NCI-H187 treated with DMSO at 0.1 percent for 48 hours (cell line): Measurements from ENCODE around the gene MTRFR.
"Not testable (repeated sequence)": the region's sequence is repeated elsewhere in the genome, so short reads cannot be mapped to it uniquely, and the experiment has no call there.

ENCODE experiments used
- DNase-seq: peaks from one replicate; lab custom pipeline; 2025; lab: John Stamatoyannopoulos, UW

MTRFR gene

DNA sequence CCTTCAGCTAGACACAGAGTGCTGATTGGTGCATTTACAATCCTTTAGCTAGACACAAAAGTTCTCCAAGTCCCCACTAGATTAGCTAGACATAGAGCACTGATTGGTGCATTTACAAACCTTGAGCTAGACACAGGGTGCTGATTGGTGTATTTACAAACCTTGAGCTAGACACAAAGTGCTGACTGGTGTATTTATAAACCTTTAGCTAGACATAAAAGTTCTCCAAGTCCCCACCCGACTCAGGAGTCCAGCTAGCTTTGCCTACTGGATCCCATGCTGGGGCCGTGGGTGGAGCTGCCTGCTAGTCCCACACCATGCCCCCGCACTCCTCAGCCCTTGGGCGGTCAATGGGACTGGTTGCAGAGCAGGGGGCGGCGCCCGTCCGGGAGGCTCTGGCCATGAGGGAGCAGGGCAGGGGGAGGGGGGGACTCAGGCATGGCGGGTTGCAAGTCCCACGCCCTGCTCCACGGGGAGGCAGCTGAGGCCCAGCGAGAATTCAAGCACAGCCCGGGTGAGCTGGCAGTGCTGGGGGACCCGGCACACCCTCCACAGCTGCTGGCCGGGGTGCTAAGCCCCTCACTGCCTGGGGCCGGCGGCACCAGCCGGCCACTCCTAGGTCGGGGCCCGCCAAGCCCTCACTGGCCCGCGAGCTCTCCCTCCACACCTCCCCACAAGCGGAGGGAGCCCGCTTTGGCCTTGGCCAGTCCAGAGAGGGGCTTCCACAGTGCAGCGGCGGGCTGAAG lies 15.9 kb downstream of the MTRFR start:
- not testable (repeated sequence) for DNase-seq

DNA sequence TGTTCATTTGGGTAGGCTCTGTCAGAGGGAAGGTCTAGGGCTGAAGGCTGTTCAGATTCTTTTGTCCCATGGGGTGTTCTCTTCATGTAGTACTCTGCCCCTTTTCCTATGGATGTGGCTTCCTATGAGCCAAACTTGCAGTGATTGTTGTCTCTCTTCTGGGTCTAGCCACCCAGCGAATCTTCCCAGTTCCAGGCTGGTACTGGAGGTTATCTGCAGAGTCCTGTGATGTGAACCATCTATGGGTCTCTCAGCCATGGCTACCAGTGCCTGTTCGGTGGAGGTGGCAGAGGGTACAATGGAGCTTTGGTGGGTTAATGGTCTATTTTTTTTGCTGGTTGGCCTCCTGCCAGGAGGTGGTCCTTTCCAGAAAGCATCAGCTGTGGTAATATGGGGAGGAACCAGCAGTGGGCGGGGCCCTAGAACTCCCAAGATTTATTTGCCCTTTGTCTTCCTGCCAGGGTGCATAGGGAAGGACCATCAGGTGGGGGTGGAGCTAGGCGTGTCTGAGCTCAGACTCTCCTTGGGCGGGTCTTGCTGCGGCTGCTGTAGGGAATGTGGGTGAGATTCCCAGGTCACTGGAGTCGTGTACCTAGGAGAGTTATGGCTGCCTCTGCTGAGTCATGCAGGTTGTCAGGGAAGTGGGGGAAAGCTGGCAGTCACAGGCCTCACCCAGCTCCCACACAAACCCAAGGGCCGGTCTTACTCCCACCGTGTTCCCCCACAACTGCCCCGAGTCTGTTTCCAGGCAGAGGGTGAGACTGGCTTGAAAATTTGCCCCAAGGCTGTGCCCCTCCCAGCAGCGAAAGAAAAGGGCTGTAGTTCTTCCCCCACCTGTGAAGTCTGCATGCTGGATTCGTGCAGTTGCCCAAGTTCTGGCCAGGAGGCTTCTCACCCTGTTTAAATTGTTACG lies 17.5 kb downstream of the MTRFR start:
- DNase-seq: peak; percentile 53

DNA sequence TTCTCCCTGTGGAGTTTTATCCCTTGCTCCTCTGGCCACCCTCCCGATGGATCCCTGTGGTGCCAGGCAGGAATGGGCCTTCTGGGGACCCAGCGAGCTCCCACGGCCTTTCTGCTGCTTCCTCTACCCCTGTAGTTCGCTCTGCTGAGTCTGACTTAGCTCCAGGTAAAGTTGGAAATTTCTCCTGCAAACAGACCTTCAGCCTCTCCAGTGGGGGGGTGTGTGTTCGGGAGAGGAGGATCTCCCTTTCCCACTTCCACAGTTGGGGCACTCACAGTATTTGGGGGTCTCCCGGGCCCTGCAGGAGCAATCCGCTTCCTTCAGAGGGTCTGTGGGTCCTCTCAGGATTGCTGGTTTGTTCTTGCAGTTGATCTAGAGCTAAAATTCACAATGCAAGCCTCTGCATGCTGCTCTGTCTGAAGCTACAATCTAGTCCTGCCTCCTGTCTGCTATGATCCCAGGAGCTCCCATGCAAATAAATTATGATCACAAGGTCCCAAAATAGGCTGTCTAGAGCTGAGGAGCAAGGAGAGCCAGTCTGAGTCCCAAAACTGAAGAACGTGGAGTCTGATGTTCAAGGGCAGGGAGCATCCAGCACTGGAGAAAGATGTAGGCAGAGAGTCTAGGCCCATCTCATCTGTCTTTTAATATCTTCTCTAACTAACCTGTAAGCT lies 18.3 kb downstream of the MTRFR start:
- no peak for DNase-seq

DNA sequence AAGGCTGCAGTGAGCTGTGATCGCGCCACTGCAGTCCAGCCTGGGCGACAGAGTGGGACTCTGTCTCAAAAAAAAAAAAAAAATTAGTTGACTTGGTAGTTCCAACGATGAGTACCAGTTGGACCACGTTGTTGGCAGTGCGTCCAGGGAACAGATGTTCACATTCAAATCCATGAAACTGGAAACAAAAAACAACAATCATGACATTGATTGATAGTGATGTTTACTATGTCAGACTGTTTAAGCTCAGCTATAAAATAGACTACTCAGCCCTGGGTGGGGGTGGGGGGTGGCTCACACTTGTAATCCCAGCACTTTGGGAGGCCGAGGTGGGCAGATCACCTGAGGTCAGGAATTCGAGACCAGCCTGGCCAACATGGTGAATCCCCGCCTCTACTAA lies 19.1 kb downstream of the MTRFR start:
- not testable (repeated sequence) for DNase-seq

DNA sequence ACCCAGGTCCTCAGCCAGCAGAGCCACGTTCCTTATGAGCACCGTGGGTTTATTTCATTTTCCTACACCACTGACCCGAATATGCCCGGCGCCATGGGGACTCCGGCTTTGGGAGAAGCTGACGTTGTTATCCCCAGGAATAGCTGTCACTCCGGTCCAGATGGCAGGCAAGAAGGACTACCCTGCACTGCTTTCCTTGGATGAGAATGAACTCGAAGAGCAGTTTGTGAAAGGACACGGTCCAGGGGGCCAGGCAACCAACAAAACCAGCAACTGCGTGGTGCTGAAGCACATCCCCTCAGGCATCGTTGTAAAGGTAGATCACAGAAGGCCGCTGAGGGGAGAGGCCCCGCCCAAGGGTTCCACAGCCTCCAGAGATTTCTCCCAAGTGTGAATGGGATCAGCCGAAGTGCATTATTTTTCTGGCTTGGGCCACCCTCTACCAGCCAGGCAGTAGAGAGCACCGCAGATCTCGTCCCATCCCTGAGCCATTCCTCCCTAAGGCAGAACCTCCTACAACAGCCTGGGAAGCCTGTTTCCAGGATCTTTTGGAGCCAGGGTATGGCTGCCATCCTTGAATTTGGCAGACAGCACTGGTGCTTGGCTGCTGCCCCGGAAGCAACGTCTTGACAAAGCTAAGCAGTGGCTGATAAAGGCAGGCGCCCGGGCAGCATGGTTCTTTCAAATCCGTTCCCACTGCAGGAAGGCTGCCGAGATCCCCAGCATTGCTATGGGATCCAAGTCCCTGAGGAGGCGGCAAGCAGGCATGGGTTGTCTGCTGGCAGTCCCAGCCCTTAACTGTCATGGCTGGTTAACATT lies 20.6 kb downstream of the MTRFR start:
- DNase-seq: no peak

DNA sequence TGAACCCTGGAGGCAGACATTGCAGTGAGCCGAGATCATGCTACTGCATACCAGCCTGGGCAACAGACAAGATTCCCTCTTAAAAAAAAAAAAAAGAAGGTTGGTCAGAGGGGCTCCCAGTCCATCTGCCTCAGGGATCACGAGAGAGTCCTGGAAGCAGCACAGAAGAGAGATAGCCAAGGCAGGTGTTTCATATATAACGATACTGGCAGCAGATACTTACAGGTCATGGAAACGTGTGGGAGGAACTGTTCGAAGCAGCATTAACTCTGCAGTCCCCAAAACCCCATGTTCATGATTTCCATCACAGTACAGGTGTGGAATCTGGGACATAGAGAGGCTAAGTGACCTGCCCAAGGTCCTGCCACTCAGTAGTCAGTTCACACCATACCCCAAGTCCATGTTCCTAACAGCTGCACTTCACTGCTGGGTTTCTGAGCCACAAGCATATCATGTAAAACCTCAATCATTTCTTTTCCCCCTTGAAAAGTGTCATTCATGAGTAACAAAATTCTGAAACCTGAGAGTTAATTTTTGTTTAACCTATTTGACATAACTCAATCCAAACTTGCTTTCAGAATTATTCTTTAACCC lies 21.7 kb downstream of the MTRFR start:
- DNase-seq: no peak

DNA sequence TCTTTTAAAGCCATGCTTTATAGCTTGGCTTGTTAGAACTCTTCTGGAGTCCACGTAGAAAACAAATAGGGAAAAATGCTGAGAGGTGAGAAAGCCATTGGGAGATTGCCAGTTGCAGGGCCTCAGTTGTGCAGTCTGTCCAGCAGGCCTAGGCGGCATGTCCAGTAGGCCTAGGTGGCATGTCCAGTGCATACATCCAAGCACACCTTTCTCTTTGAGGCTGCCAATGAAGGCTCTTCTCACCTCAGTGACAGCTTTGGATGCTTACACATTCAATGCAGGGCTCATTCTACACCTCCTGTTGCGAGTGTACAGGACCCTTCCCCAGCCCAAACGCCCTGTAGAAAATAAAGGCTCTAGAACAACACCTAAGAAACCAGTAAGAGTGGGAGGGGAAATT lies 25.4 kb downstream of the MTRFR start:
- no peak for DNase-seq

- DNase-seq: no peak
Observed at GRCh38 chr12:123260081-123260480, 26.8 kb downstream of the MTRFR start.

DNA sequence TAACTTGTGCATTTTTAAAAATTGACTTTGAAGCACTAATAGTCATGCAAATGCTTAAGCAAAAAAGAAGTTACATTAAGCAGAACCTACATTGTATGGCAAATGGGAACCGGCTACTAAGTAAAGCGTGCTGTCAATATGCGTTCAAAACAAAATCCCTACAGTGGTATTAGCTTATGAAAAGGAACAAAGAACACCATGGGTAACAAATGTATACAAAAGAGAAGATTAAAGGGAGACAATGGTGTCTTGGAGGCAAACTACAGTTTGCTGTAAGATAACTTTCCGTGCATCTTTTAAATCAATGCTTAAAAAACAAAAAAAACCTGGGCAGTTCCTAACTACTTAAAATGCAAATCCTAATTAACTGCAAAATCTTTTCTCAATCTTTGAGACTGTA lies 28.0 kb downstream of the MTRFR start:
- no peak for DNase-seq

DNA sequence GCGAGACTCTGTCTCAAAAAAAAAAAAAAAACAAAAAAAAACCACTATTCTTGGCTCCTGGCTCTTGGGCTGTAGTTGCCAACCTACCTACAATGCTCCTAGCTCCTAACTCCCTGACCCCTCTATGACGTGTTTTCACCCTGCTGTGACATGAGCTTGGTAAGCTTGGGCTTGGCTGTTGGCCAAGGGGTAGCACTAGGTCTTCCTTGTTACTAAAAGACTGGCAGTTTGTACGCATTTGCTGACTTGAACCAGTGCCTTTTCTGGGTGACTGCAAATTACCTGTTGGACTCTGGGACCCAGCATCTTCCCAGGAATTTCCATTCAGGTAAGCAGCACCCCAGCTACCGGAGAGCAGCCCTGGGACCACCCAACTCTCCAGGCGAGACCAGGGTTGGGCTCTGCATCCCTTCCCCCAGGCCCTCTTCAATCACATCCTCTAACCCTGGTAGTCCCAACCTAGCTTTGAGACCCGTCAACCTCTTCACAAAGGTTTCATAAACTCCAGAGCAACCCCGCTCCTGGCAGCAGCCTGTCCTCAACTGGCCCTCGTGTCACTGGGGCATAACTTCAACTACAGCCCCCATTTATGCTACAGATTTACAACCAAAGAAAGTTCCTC lies 30.1 kb downstream of the MTRFR start:
- DNase-seq: no peak

DNA sequence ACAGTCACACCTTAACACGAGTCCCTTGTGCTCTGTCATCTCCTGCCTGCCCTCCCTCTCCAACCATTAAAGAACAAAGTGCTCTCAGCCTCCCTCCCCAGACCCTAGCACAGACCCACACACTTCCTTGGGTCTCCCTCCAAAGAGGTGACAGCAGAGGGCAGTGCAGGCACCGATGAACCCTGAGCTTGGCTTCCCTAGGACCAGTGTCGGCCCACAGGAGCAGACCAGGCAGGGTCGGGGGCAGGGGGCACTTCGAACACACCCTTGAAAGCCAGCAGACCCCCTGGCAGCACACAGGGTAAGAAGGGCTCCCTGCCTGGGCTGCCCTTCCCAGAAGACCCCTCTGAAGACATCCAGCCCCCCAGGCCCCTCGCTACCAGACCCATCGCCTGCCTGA lies 31.4 kb downstream of the MTRFR start:
- no peak for DNase-seq

GRCh38 chr12:123265851-123266678 lies 32.8 kb downstream of the MTRFR start:
- no peak for DNase-seq

DNA sequence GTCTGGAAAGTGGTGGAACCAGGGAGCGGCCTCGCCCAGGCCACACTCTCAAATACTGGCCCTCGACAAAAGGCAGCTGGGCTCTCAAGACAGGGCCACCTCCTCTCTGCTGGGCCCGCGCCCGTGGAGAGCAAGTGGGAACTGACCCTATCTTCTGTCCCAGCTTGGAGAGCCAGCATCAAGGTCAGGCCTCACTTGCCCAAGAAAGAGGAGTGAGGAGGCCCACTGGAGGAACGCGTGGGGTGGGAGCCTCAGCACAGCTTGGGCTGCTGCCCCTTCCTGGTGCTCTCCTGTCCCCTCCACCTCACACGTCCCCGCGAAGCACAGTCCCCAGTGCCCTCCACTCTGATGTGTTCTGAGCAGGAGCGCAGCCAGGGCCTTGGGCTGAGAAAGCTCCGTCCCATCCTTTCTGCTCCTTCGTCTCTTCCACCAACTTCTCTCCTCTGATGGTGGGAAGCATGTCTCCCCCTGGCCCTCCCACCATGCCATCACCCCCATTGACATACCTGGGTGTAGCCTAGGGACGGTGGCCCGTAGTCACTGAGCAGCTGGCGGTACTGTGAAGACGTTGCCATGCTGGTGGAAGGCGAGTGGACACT lies 33.5 kb downstream of the MTRFR start:
- DNase-seq: no peak

GRCh38 chr12:123267335-123267920 lies 34.2 kb downstream of the MTRFR start:
- DNase-seq: no peak

DNA sequence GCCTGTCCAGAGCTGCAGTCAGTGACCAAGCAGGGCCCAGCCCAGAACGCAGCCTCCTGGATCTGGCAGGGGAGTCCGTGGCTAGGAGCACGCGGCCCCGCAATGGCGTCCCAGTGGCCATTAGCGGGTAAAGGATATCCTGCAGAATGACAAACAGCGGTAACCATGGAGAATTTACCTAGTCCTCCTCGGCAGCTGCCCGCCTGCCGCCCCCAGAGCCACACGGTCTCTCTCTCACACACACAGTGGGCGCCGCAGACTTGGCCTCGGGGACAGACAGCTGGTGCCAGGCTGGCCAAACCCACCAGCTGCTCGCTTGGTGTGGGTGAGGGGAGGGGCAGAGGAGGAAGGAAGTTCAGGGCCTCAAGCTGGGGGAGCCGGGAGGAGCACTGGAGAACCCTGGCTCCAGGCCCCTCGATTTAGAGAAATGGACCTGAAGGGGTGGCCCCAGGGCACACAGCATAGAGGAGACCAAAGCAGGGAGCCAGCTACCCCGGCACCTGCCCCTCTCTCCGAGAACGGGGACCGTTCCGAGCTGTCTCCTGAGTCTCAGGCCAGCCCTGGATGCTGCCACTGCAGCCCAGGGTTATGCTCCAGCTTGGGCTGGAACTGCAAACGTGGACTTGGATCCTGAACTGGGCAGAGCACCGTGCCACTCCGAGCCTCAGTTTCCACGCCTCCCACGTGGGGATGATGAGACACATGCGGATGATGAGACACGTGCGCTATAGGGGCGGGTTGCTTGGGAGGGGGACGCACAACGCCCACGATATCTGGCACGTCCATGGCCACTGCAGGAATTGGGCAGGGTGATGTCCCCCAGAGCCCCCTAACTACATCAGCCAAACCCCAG lies 35.0 kb downstream of the MTRFR start:
- no peak for DNase-seq

DNA sequence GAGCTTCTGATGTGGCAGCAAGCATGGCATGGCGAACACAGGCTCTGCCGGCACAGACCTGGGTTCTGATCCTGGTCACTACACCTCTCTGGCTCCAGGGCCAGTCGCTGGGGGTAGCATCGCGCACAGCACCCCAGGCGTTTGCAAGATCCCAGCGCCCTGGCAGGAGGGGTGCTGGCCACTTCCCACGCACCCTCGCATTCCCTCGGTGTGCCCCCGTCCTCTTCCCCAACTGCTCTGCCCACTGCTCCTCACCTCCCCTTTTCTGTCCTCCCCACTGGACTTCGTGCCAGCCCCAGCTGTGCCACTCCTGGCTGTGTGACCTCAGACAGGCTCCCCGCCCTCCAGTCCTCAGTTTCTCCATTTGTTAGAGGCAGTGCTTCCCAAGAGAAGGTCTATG lies 35.6 kb downstream of the MTRFR start:
- DNase-seq: no peak

- no peak for DNase-seq
Observed at GRCh38 chr12:123269395-123269892, 36.2 kb downstream of the MTRFR start.

- DNase-seq: no peak
Observed at GRCh38 chr12:123269896-123270213, 36.6 kb downstream of the MTRFR start.
